Testis (tissue), 3 donors: ENCODE results near the gene FIGNL2. TPM values are rescaled to one million over a fixed set of nuclear protein-coding genes. Genes with fewer than 3 reads are reported as not detected.
A peak's percentile ranks its signal among the peaks of the same experiment; 100 is the strongest.

Source experiments
- DNase-seq: peaks from one replicate; pipeline ENCODE4 v3.0.0-alpha.2; 2019
- H3K27ac ChIP-seq, 2 donors: fragments of 200-600 bp; sonication (generic); one replicate each; pipeline ENCODE4 v1.5.1; 2019
- H3K27me3 ChIP-seq: fragments of 200-600 bp; sonication (generic); one replicate; pipeline ENCODE4 v1.5.1; 2019
- H3K36me3 ChIP-seq: fragments of 200-600 bp; sonication (generic); one replicate; pipeline ENCODE4 v1.5.1; 2017; ENCODE audit warnings: low read depth; ENCODE audit errors: missing control alignments
- H3K4me1 ChIP-seq: fragments of 200-600 bp; sonication (generic); one replicate; pipeline ENCODE4 v1.5.1; 2019
- H3K4me3 ChIP-seq, 2 donors: fragments of 200-600 bp; sonication (generic); one replicate each; pipeline ENCODE4 v1.5.1; 2017 to 2019
- H3K9me3 ChIP-seq: fragments of 200-600 bp; sonication (generic); one replicate; pipeline ENCODE4 v1.5.1; 2017
- POLR2A ChIP-seq: fragments of 450-650 bp; IDR thresholded peaks from one replicate; pipeline ENCODE4 v1.6.1; 2017; ENCODE audit warnings: antibody characterized with exemption, mild to moderate bottlenecking, moderate library complexity
- WGBS, 2 donors: methylation state at CpG; one replicate each; pipeline ENCODE4 v1.1.5; 2018; 5-methylcytosine and 5-hydroxymethylcytosine counted together
- intact Hi-C: fragments of 100-400 bp; cut with DNase I; formaldehyde crosslinking; loops from one replicate; pipeline ENCODE4 v1.15.1; 2023; ENCODE audit warnings: low total_unique reads
- polyA plus RNA-seq: library from polyadenylated mRNA; stranded (reverse); fragments of 350-450 nt; fragmentation: Illumina TruSeq; extraction: RNeasy Lipid Tissue Mini Kit (QIAGEN cat#74804); gene quantifications from one replicate; pipeline ENCODE4 v1.2.3, GENCODE V29; 2014; ENCODE audit warnings: low read depth, low replicate concordance; ENCODE audit not compliant: insufficient read depth
- total RNA-seq, 2 donors: library from RNA; depleted of rRNA; stranded (reverse); fragments of >200 nt; gene quantifications; one replicate each; pipeline ENCODE4 v1.2.3, GENCODE V29; 2016
- TF ChIP-seq, protein P1 (sequence below), 3 experiments: fragments of 450-650 bp in 2 of 3; fragments of 200-600 bp in 1 of 3; sonication (generic) in 1 of 3; IDR thresholded peaks; one replicate each; pipeline ENCODE4 v1.5.1; 2016 to 2019; ENCODE audit warnings: antibody characterized with exemption in 3 of 3, mild to moderate bottlenecking in 2 of 3, moderate library complexity in 1 of 3

The FIGNL2 gene
- total and polyA plus RNA-seq, 3 donors from 2014 or later = 1.1 to 2.1 (median 1.7) TPM

DNA sequence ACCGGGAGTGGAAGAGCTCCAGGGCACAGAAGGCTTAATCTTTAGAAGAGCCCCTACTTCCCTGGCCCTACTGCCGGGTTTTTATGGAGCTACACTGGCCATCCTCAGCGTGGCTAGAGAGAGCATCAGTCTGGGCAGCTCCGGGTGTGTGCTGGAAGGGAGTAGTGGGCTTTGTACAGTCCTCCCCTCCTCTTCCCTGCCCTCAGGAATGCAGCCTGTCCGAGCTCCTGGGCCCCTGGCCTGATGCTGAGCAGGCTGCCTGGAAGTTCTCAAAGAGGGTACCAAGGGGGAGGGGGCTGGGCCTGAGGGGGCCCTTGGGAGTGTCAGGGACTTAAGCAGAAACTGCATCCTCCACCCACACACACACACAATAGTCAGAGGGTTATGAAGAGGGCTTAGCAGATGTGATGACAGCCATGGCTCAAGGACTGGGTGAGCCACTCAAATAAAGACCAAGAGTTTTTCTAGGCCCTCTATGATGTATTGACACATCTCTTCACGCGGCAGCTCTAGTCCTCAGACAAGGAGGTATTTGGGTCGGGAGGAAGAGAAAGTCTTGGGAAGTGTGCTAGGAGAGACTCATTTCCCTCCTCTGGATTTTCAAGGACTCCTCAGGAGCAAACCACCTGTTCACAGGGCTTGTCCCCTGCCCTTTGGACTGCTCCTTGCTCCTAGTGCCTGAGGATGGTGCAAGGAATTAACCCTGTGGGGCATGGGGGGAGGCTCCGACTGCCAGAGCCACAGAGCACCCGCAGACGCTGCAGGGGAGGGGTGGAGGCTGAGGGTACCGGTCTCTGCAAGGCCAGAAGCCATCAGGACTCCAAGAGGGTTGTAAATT is 16.5 kb upstream of the FIGNL2 start:
- Histone ChIP-seq H3K36me3 (no peaks in the 10 kb centered on the region), H3K4me1 (peaks cover 5% of the 10 kb centered on the region), H3K4me3 (peak overlapping the region in 1 of 2 donors; percentile 32), H3K27me3 (no peaks in the 10 kb centered on the region), H3K27ac (no peak overlapping the region), H3K9me3 (no peaks in the 10 kb centered on the region)
- TF ChIP-seq, protein P1, sequence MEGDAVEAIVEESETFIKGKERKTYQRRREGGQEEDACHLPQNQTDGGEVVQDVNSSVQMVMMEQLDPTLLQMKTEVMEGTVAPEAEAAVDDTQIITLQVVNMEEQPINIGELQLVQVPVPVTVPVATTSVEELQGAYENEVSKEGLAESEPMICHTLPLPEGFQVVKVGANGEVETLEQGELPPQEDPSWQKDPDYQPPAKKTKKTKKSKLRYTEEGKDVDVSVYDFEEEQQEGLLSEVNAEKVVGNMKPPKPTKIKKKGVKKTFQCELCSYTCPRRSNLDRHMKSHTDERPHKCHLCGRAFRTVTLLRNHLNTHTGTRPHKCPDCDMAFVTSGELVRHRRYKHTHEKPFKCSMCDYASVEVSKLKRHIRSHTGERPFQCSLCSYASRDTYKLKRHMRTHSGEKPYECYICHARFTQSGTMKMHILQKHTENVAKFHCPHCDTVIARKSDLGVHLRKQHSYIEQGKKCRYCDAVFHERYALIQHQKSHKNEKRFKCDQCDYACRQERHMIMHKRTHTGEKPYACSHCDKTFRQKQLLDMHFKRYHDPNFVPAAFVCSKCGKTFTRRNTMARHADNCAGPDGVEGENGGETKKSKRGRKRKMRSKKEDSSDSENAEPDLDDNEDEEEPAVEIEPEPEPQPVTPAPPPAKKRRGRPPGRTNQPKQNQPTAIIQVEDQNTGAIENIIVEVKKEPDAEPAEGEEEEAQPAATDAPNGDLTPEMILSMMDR (IDR thresholded peaks at IDR 0.05) = no peak
- 71 to 79% methylated on average over 6 to 12 of the region's 12 CpGs for WGBS, 2 donors
- DNase-seq = no peak
- intact Hi-C loops = no loop called here

DNA sequence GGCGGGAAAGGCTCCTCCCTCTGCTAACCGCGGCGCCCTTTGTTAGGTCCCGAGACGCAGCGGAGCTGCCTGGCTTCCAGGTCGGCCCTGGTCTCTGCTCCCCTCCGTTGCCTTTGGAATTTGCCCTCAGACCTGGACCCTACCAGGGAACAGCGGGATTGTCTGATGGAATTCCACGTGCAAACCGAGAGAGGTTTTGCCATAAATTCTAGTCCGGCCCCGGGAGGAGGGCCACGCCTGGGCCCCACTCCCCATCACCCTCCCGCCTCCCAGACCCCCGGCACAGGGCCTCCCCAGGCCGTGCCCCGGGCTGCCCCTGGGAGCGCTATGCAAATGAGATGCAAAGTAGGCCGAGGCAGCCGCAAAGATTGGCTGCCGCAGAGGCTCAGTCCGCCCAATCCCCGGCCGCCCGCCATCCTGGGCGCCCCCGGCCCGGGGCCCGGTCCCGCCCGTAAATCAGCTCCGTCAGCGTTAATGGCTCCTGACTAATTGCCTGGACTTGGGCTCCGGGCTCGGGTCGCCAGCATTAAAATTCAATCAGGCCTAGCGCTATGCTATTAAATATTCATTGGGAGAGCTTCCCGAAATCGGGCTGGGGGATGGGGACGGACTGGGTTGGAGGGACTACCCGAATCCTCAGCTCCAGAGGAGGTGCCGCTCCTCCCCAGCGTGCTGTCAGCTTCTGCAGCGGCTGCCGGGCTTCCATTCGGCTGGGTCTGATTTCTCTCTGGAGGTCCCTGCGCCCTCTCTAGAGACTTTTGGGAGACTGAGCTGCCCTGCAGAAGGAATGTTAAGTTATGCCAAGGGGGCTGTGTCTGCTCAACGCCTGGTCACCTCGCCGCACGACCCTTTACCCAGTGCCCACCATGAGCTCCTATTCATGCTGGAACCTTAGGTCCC is 15.7 kb upstream of the FIGNL2 start:
- H3K9me3 ChIP-seq = no peaks in the 10 kb centered on the region
- no peak for TF ChIP-seq POLR2A
- TF ChIP-seq, protein P1 (IDR thresholded peaks at IDR 0.05) = no peak
- WGBS, 2 donors = 12 to 22% methylated on average over 17 to 53 of the region's 53 CpGs
- peaks cover 5% of the 10 kb centered on the region for H3K4me1 ChIP-seq
- H3K27me3 ChIP-seq = no peaks in the 10 kb centered on the region
- peak; percentile 43 for DNase-seq
- no peaks in the 10 kb centered on the region for H3K36me3 ChIP-seq
- intact Hi-C loops = no loop called here
- H3K27ac ChIP-seq = no peak overlapping the region
- peak overlapping the region; percentile 4 to 32 for H3K4me3 ChIP-seq

DNA sequence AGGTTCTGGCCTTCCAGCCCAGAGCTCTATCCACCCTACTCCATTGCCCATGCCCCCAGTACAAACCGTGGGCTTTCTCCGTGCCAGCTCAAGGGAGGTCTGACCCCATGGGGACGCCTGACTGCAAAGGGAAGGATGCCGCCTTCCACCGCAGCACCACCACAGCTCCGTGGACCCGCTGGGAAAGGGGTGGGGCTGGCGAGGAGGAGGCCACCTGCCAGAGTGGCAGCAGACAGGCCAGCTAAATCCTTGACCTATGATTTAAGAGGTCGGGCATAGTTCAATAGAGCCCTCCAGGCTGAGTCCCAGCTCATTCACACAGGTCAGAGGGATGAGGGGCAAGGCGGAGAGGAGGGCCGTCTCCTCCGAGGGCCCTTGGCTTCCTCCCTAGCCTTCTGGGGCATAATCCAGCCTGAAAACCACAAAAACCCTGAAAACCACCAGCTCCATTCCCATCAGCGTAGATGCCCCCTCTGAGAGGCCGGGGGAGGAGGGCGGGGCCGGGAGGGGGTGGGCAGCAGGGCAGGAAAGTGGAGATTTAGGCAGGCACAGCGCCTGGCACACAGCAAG is 14.9 kb upstream of the FIGNL2 start:
- Histone ChIP-seq H3K27me3 (no peaks in the 10 kb centered on the region), H3K27ac (no peak overlapping the region)

DNA sequence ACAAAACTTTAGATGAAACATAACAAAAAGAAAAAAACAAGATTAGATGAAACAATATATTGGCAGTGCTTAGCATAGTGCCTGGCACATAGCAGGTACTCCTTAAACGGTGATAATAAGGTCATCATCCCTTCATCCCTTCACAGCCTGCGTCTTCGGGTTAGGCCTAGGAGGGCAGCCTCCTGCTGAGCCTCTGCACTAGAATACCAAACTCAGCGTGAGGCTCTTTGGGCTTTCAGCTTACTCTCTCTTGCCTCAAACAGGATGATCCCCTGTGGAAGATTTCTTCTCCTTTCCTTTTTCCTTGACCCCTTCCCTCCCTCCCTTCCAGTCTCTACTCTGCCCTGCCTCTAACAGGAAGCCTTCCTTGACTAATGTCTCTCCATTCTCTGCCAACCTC is 14.4 kb upstream of the FIGNL2 start:
- Histone ChIP-seq H3K36me3 (no peaks in the 10 kb centered on the region), H3K27me3 (no peaks in the 10 kb centered on the region), H3K27ac (no peak overlapping the region), H3K4me1 (no peaks in the 10 kb centered on the region), H3K4me3 (no peak overlapping the region), H3K9me3 (no peaks in the 10 kb centered on the region)
- intact Hi-C loops = no loop called here
- DNase-seq = no peak
- WGBS, 2 donors = 63 to 65% methylated on average over 4 of the region's 4 CpGs
- no peak for TF ChIP-seq POLR2A
- TF ChIP-seq, protein P1 (IDR thresholded peaks at IDR 0.05) = no peak

More for the DNA sequence above, 14.9 kb upstream of the FIGNL2 start:
- peaks cover 1% of the 10 kb centered on the region for H3K4me1 ChIP-seq
- intact Hi-C loops = no loop called here
- WGBS, 2 donors = 33 to 46% methylated on average over 6 to 17 of the region's 17 CpGs
- DNase-seq = no peak
- no peaks in the 10 kb centered on the region for H3K36me3 ChIP-seq
- H3K9me3 ChIP-seq = no peaks in the 10 kb centered on the region
- TF ChIP-seq POLR2A = no peak
- TF ChIP-seq, protein P1 (IDR thresholded peaks at IDR 0.05) = no peak
- H3K4me3 ChIP-seq = peak overlapping the region; percentile 4 to 32
